SK-N-SH (cell line): ENCODE results near the gene OPCML.

Source experiments
- EZH2phosphoT487 ChIP-seq: fragments of 200-600 bp; sonication (generic); IDR thresholded peaks from 2 replicates; pipeline ENCODE4 v1.6.1; 2017; ENCODE audit warnings: low read depth, mixed run types, mild to moderate bottlenecking, antibody characterized with exemption, moderate library complexity, borderline replicate concordance
- JUND ChIP-seq: IDR thresholded peaks from 2 replicates; pipeline ENCODE4 v1.4.0; 2012
- NRF1 ChIP-seq: IDR thresholded peaks from 2 replicates; pipeline ENCODE4 v1.6.1; 2012; ENCODE audit warnings: low read depth, mild to moderate bottlenecking, low read length
- TCF12 ChIP-seq: IDR thresholded peaks from 2 replicates; pipeline ENCODE4 v1.4.0; 2012
- TF ChIP-seq, protein P1 (sequence below): IDR thresholded peaks from 2 replicates; pipeline ENCODE4 v1.4.0; 2012; ENCODE audit warnings: low read depth, borderline replicate concordance
- TF ChIP-seq, protein P2 (sequence below): fragments of 200-600 bp; sonication (generic); IDR thresholded peaks from 2 replicates; pipeline ENCODE4 v1.6.1; 2017; ENCODE audit warnings: antibody characterized with exemption, mild to moderate bottlenecking, moderate library complexity
- TF ChIP-seq, protein P3 (sequence below): IDR thresholded peaks from 2 replicates; pipeline ENCODE4 v1.4.0; 2012; ENCODE audit warnings: low read depth
- TF ChIP-seq, protein P4 (sequence below): fragments of 150-350 bp; IDR thresholded peaks from 2 replicates; pipeline ENCODE4 v1.6.1; 2016; ENCODE audit warnings: mild to moderate bottlenecking, low read depth, low read length

DNA sequence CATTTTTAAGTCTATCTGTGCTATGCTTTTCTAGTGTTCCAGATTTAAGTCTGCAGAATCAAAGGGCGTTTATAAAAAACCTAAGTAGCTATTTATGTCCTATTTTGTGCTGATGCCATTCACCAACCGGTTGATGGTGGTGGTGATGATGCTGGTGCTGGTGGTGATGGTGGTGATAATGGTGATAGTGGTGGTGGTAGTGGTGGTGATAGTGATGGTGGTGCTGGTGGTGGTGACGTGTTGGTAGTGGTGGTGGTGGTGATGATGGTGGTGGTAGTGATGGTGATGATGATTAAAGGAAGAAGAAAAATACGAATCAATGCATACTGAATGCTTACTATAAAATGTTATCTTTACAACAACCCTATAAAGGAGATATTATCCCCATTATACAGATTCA lies 178.2 kb downstream of the OPCML start:
- TF ChIP-seq EZH2phosphoT487 (no peak), TCF12 (no peak), NRF1 (no peak), JUND (no peak)
- TF ChIP-seq, protein P1, sequence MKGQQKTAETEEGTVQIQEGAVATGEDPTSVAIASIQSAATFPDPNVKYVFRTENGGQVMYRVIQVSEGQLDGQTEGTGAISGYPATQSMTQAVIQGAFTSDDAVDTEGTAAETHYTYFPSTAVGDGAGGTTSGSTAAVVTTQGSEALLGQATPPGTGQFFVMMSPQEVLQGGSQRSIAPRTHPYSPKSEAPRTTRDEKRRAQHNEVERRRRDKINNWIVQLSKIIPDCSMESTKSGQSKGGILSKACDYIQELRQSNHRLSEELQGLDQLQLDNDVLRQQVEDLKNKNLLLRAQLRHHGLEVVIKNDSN, result no peak
- TF ChIP-seq, protein P2, sequence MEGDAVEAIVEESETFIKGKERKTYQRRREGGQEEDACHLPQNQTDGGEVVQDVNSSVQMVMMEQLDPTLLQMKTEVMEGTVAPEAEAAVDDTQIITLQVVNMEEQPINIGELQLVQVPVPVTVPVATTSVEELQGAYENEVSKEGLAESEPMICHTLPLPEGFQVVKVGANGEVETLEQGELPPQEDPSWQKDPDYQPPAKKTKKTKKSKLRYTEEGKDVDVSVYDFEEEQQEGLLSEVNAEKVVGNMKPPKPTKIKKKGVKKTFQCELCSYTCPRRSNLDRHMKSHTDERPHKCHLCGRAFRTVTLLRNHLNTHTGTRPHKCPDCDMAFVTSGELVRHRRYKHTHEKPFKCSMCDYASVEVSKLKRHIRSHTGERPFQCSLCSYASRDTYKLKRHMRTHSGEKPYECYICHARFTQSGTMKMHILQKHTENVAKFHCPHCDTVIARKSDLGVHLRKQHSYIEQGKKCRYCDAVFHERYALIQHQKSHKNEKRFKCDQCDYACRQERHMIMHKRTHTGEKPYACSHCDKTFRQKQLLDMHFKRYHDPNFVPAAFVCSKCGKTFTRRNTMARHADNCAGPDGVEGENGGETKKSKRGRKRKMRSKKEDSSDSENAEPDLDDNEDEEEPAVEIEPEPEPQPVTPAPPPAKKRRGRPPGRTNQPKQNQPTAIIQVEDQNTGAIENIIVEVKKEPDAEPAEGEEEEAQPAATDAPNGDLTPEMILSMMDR, result no peak
- TF ChIP-seq, protein P3, sequence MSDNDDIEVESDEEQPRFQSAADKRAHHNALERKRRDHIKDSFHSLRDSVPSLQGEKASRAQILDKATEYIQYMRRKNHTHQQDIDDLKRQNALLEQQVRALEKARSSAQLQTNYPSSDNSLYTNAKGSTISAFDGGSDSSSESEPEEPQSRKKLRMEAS, result no peak
- TF ChIP-seq, protein P4, sequence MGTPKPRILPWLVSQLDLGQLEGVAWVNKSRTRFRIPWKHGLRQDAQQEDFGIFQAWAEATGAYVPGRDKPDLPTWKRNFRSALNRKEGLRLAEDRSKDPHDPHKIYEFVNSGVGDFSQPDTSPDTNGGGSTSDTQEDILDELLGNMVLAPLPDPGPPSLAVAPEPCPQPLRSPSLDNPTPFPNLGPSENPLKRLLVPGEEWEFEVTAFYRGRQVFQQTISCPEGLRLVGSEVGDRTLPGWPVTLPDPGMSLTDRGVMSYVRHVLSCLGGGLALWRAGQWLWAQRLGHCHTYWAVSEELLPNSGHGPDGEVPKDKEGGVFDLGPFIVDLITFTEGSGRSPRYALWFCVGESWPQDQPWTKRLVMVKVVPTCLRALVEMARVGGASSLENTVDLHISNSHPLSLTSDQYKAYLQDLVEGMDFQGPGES, result no peak
